Right renal pelvis (tissue), 4 donors: Measurements from ENCODE around the gene RNF180. TPM values are rescaled to one million over a fixed set of nuclear protein-coding genes. Genes with fewer than 3 reads are reported as not detected.
"Not testable (repeated sequence)": the region's sequence is repeated elsewhere in the genome, so short reads cannot be mapped to it uniquely, and the experiment has no call there.

Experiments
- DNase-seq, 4 donors: peaks; one replicate each; pipeline ENCODE4 v3.0.0-alpha.2; 2013; ENCODE audit warnings: low read depth in 4 of 4, low spot score in 3 of 4, missing footprints in 1 of 4
- polyA plus RNA-seq, 4 donors: library from polyadenylated mRNA; unstranded; fragments of 120-200 nt; gene quantifications; one replicate each; pipeline ENCODE4 v1.2.1, GENCODE V29; 2013; ENCODE audit not compliant: insufficient read length in 4 of 4

Gene RNF180
- polyA plus RNA-seq, 4 donors: 9.2 to 14.0 (median 12.8) TPM

DNA sequence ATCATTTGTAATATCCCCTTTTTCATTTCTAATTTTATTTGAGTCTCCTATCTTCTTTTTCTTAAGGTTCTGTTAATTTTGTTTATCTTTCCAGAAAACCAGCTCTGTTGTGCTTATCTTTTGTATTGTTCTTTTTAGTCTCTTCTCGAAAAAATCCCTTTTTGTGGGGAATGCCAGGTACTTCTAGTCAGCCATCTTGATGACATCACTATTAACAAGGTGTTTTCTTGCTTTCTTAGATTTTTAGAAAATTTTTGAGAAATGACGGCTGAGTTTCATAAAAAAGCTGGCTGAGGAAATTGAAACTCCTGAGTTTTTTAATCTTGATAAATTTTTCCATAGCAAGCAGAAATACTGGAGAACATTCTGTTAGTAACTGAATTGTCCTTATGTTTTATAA, 10.7 kb downstream of the RNF180 start:
- DNase-seq: no peak

GRCh38 chr5:64180661-64181343, 15.2 kb downstream of the RNF180 start:
- no peak for DNase-seq

GRCh38 chr5:64181440-64181839, 15.8 kb downstream of the RNF180 start:
- DNase-seq: no peak

DNA sequence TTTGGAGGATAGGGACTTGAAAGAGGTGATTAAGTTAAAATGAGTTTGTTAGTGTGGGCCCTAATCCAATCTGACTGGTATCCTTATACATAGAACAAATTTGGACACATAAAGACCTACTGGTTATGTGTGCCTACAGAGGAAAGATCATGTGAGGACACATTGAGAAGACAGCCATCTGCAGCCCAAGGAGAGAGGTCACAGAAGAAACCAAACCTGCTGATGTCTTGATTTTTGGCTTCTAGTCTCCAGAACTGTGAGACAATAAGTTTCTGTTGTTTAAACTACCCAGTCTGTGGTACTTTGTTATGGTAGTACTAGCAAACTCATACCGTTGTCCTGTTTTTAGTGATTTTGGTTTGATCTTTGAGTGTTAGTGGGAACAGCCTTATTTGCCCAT, 18.3 kb downstream of the RNF180 start:
- DNase-seq: no peak

DNA sequence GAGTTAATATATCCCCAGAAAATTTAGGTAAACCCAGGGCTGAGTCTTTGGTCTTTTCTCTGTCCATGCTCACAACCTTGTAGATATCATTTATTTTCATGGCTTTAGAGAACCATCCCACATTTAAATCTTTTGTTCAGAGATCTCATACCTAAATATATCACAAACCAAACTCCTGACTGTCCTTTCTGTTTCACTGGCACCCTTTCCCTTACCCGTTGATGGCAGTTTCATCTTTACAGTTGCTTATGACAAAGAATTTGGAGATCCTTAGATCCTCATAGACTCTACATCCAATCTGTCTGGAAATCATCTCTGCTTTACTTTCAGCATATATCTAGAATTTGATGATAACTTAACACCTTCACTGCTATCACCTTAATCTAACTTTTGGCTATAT, 19.2 kb downstream of the RNF180 start:
- no peak for DNase-seq

- no peak for DNase-seq
Observed at GRCh38 chr5:64188776-64189175, 23.1 kb downstream of the RNF180 start.

- no peak for DNase-seq
Observed at GRCh38 chr5:64190562-64191306, 25.1 kb downstream of the RNF180 start.

- DNase-seq: no peak
Observed at GRCh38 chr5:64195981-64196380, 30.3 kb downstream of the RNF180 start.

DNA sequence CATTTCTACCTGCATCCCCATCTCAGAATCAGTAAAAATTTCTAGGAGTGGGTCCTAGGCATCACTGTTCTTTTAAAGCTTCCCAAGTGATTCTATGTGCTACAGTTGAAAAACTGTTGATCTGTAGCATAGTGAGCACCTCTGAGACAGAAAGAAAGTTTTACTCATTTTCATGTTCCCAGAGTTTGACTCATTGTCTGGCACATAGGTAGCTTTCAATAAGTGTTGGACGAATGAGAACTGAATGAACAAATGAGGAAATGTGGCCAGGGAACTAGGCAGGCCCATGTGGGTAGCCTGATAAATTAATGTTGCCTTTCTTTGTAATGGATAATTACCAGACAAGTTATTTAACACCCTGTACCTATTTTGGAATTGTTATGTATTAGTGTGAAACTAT, 33.8 kb downstream of the RNF180 start:
- no peak for DNase-seq

DNA sequence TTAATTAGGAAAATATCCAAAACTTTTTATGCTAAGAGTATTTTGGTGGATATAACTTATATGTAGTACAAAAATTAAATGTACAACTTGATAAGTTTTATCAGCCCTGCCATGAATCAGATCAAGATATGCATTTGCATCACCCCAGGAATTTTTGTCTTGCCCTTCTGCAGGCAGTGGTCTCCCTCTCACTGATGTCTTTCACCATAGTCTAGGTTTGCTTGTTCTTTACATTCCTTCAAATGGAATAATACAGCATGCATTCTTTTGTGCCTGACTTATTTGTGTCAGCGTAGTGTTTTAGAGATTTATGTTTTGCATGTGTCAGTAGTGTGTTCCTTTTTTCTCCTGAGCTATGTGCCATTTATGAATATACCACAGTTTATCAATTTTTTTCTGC, 36.4 kb downstream of the RNF180 start:
- DNase-seq: no peak

GRCh38 chr5:64206653-64207052, 41.0 kb downstream of the RNF180 start:
- no peak for DNase-seq

GRCh38 chr5:64207978-64208377, 42.3 kb downstream of the RNF180 start:
- DNase-seq: peak in 2 of 4 donors; percentile 5 to 12

DNA sequence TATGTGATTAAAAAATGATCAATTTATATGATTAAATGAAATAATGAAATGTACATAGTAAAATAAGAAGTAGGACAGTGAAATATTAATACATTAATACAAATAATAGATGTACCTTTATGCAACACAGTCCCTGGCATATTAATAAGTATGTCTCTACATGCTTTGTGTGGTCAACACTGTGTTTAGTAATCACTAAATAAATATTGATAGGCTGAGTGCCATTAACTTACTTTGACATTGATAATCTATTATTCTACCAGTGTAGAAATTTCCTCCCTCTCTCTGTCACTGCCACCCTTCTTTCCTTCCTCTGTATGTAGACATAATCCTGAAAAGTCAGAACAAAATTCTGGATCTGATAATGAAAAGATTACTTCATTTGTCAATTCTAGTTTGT, 43.7 kb downstream of the RNF180 start:
- no peak for DNase-seq

DNA sequence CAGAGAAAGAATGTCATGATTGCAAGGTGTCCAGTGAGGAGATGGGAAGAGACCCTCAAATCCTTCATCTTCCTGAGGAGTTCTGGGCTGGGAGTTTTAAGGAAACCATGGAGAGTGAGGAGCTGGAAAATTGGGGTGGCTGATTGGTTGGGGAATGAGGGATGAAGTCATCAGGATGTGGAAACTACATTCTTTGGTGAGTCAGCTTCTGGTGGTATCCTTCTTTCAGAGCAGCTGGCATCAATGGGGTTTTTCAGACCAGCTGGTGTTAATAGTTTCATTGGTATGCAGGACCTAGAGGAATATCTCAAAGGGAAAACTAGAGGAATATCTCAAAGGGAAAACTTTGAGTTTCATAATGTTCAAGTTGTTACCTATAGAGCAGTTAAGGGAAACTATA, 45.2 kb downstream of the RNF180 start:
- DNase-seq: no peak

DNA sequence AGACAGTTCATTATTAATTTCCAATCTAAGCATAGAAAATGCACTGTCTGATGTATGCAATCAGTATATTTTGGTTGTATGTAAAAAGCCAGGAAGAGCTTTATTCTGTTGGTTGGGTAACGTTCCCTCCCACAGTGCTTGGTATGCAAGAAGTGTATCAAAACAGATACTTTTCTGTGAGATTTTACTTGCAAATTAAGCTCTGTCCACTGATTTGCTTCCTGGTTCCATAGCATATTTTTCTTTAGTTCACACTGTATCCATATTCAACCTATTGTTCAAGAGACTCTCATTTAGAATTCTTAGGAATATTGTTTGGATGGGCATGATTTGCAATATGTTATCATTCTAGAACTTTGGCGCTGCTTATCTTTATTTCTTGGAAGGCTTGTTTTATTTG, 47.4 kb downstream of the RNF180 start:
- DNase-seq: no peak

- no peak for DNase-seq
Observed at GRCh38 chr5:64213531-64213930, 47.9 kb downstream of the RNF180 start.

- DNase-seq: no peak
Observed at GRCh38 chr5:64214132-64214531, 48.5 kb downstream of the RNF180 start.

- DNase-seq: no peak
Observed at GRCh38 chr5:64221911-64222310, 56.3 kb downstream of the RNF180 start.

DNA sequence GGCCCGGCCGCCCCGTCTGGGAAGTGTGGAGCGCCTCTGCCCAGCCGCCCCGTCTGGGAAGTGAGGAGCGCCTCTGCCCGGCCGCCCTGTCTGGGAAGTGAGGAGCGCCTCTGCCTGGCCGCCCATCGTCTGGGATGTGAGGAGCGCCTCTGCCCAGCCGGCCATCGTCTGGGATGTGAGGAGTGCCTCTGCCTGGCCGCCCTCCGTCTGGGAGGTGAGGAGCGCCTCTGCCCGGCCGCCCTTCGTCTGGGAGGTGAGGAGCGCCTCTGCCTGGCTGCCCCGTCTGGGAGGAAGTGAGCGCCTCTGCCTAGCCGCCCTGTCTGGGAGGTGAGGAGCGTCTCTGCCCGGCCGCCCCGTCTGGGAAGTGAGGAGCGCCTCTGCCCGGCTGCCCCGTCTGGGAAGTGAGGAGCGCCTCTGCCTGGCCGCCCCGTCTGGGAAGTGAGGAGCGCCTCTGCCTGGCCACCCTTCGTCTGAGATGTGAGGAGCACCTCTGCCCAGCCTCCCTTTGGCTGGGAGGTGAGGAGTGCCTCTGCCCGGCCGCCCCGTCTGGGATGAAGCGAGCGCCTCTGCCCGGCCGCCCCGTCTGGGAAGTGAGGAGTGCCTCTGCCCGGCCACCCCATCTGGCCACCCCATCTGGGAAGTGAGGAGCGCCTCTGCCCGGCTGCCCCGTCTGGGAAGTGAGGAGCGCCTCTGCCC, 59.8 kb downstream of the RNF180 start:
- not testable (repeated sequence) for DNase-seq

- DNase-seq: not testable (repeated sequence)
Observed at GRCh38 chr5:64227131-64227537, 61.5 kb downstream of the RNF180 start.

- peak in 3 of 4 donors; percentile 15 to 22 (median 16) for DNase-seq
Observed at GRCh38 chr5:64229163-64229774, 63.6 kb downstream of the RNF180 start.
